Liver (tissue), 9 donors: ENCODE data around the gene RASD2. TPM values are rescaled to one million over a fixed set of nuclear protein-coding genes. Genes with fewer than 3 reads are reported as not detected.

ENCODE experiments used
- DNase-seq: peaks from one replicate; pipeline ENCODE4 v3.0.0-alpha.2; 2017; ENCODE audit warnings: low spot score
- H3K27ac ChIP-seq, 2 donors: one replicate each; pipeline ENCODE4 v1.7.0; 2013; ENCODE audit warnings: inconsistent platforms in 2 of 2, low read length in 2 of 2, control low read depth in 1 of 2, low read depth in 1 of 2, mild to moderate bottlenecking in 1 of 2
- H3K27me3 ChIP-seq, 4 donors: one replicate each; pipeline versions ENCODE4 v1.6.1 to v1.7.0; 2013; ENCODE audit warnings: low read length in 3 of 4, inconsistent platforms in 1 of 4, mild to moderate bottlenecking in 1 of 4, moderate library complexity in 1 of 4; ENCODE audit not compliant: control insufficient read depth in 4 of 4, insufficient read depth in 4 of 4
- H3K36me3 ChIP-seq, 4 donors: one replicate each; pipeline versions ENCODE4 v1.6.1 to v1.7.0; 2013; ENCODE audit warnings: low read length in 3 of 4, mild to moderate bottlenecking in 3 of 4, low read depth in 1 of 4, moderate library complexity in 1 of 4; ENCODE audit not compliant: control insufficient read depth in 4 of 4, insufficient read depth in 3 of 4
- H3K4me1 ChIP-seq, 4 donors: one replicate each; pipeline versions ENCODE4 v1.6.1 to v1.7.0; 2013; ENCODE audit warnings: low read length in 3 of 4, mild to moderate bottlenecking in 3 of 4, moderate library complexity in 1 of 4; ENCODE audit not compliant: control insufficient read depth in 4 of 4, insufficient read depth in 4 of 4
- H3K4me3 ChIP-seq, 3 donors: one replicate each; pipeline versions ENCODE4 v1.6.1 to v1.7.0; 2013; ENCODE audit warnings: low read length in 3 of 3, control low read depth in 1 of 3, low read depth in 1 of 3, mild to moderate bottlenecking in 1 of 3
- H3K9ac ChIP-seq, 2 donors: one replicate each; pipeline ENCODE4 v1.7.0; 2013; ENCODE audit warnings: low read length in 2 of 2, mild to moderate bottlenecking in 2 of 2, moderate library complexity in 2 of 2, control low read depth in 1 of 2, low read depth in 1 of 2
- H3K9me3 ChIP-seq, 4 donors: one replicate each; pipeline versions ENCODE4 v1.6.1 to v1.7.0; 2013; ENCODE audit warnings: low read length in 3 of 4; ENCODE audit not compliant: control insufficient read depth in 4 of 4
- ATF3 ChIP-seq: IDR thresholded peaks from 2 replicates; pipeline ENCODE4 v1.6.1; 2016; ENCODE audit warnings: antibody characterized with exemption
- CTCF ChIP-seq: fragments of 150-350 bp; IDR thresholded peaks from 2 replicates; pipeline ENCODE4 v1.5.1; 2017; ENCODE audit warnings: improper control_type of control experiment, low read depth, low read length; ENCODE audit not compliant: missing input control
- EGR1 ChIP-seq, 2 donors: IDR thresholded peaks; 2 replicates each; pipeline ENCODE4 v1.6.1; 2016 to 2018; ENCODE audit warnings: antibody characterized with exemption in 2 of 2, low read depth in 2 of 2
- FOXA1 ChIP-seq: IDR thresholded peaks from 2 replicates; pipeline ENCODE4 v1.6.1; 2016; ENCODE audit warnings: antibody characterized with exemption
- FOXA2 ChIP-seq: IDR thresholded peaks from 2 replicates; pipeline ENCODE4 v1.6.1; 2016; ENCODE audit warnings: antibody characterized with exemption
- GABPA ChIP-seq, 2 donors: IDR thresholded peaks in 1 of 2; conservative IDR thresholded peaks in 1 of 2; 2 replicates each; pipeline ENCODE4 v1.6.1; 2016; ENCODE audit warnings: antibody characterized with exemption in 2 of 2, mild to moderate bottlenecking in 1 of 2, moderate library complexity in 1 of 2
- HNF4A ChIP-seq, 2 donors: conservative IDR thresholded peaks; 2 replicates each; pipeline ENCODE4 v1.6.1; 2016; ENCODE audit warnings: antibody characterized with exemption in 2 of 2, mild to moderate bottlenecking in 2 of 2
- HNF4G ChIP-seq: IDR thresholded peaks from 2 replicates; pipeline ENCODE4 v1.6.1; 2016; ENCODE audit warnings: antibody characterized with exemption
- MAX ChIP-seq: IDR thresholded peaks from 2 replicates; pipeline ENCODE4 v1.6.1; 2016; ENCODE audit warnings: antibody characterized with exemption
- REST ChIP-seq: IDR thresholded peaks from 2 replicates; pipeline ENCODE4 v1.6.1; 2016; ENCODE audit warnings: antibody characterized with exemption, mild to moderate bottlenecking
- RXRA ChIP-seq, 2 donors: IDR thresholded peaks; 2 replicates each; pipeline ENCODE4 v1.6.1; 2017 to 2018; ENCODE audit warnings: antibody characterized with exemption in 2 of 2, mild to moderate bottlenecking in 1 of 2
- SP1 ChIP-seq: IDR thresholded peaks from 2 replicates; pipeline ENCODE4 v1.6.1; 2018; ENCODE audit warnings: antibody characterized with exemption, mild to moderate bottlenecking
- TAF1 ChIP-seq: conservative IDR thresholded peaks from 2 replicates; pipeline ENCODE4 v1.6.1; 2016; ENCODE audit warnings: antibody characterized with exemption, mild to moderate bottlenecking
- YY1 ChIP-seq: IDR thresholded peaks from 2 replicates; pipeline ENCODE4 v1.6.1; 2016; ENCODE audit warnings: antibody characterized with exemption, mild to moderate bottlenecking
- ZBTB33 ChIP-seq: IDR thresholded peaks from 2 replicates; pipeline ENCODE4 v1.6.1; 2016; ENCODE audit warnings: antibody characterized with exemption
- WGBS: extraction: QIAGEN DNeasy Blood & Tissue Kit; methylation state at CpG from one replicate; pipeline ENCODE4 v1.1.7; 2013; 5-methylcytosine and 5-hydroxymethylcytosine counted together
- polyA plus RNA-seq, 2 donors: library from polyadenylated mRNA; stranded (reverse) in 1 of 2; unstranded in 1 of 2; fragments of 200-250 nt in 1 of 2; fragments of >200 nt in 1 of 2; fragmentation: Nextera tagmentation in 1 of 2; extraction: Ambion mirVana in 1 of 2; gene quantifications; one replicate each; pipeline versions ENCODE4 v1.2.1 to v1.2.3, GENCODE V29; 2013 to 2015
- total RNA-seq, 2 donors: library from RNA; depleted of rRNA; stranded (reverse); fragments of >200 nt; gene quantifications; one replicate each; pipeline ENCODE4 v1.2.3, GENCODE V29; 2014
- donor health status: healthy.
- donor health status: healthy.
- donor health status: healthy.
- donor health status: healthy.
- donor health status: healthy.

RASD2 gene
- total and polyA plus RNA-seq, 4 donors: under 0.01 to 0.05 TPM; not detected in 2

GRCh38 chr22:35548722-35549112 is 8.1 kb downstream of the RASD2 start:
- 58% methylated on average over 8 of the region's 8 CpGs for WGBS
- H3K9ac ChIP-seq: no peak overlapping the region
- no peak for DNase-seq
- no peak overlapping the region for H3K27ac ChIP-seq
- TF ChIP-seq ATF3 (no peak), SP1 (no peak), FOXA1 (no peak), RXRA (IDR thresholded peaks at IDR 0.05) (no peak), GABPA (IDR thresholded peaks at IDR 0.05 in 1 of 2, conservative IDR thresholded peaks at IDR 0.05 in 1 of 2) (no peak), CTCF (no peak), MAX (no peak), REST (no peak), YY1 (no peak), FOXA2 (no peak), HNF4G (no peak)
- H3K4me3 ChIP-seq: no peak overlapping the region
- no peaks in the 10 kb centered on the region for H3K36me3 ChIP-seq
- no peaks in the 10 kb centered on the region for H3K9me3 ChIP-seq
- H3K4me1 ChIP-seq: peaks cover 0 to 7% (median 0%) of the 10 kb centered on the region in 4 donors
- H3K27me3 ChIP-seq: peaks cover 0 to 3% (median 0%) of the 10 kb centered on the region in 4 donors

- Histone ChIP-seq H3K36me3 (no peaks in the 10 kb centered on the region), H3K4me1 (peaks cover 0 to 7% (median 0%) of the 10 kb centered on the region in 4 donors), H3K9ac (no peak overlapping the region), H3K4me3 (no peak overlapping the region), H3K27me3 (peaks cover 0 to 3% (median 0%) of the 10 kb centered on the region in 4 donors), H3K9me3 (no peaks in the 10 kb centered on the region), H3K27ac (no peak overlapping the region)
- WGBS: 52% methylated on average over 11 of the region's 11 CpGs
- DNase-seq: no peak
- TF ChIP-seq FOXA2 (no peak), SP1 (no peak), TAF1 (no peak), ZBTB33 (no peak), GABPA (IDR thresholded peaks at IDR 0.05 in 1 of 2, conservative IDR thresholded peaks at IDR 0.05 in 1 of 2) (no peak), HNF4G (no peak), EGR1 (IDR thresholded peaks at IDR 0.05; ENCODE audit: low read depth in 2 of 2) (no peak), HNF4A (conservative IDR thresholded peaks at IDR 0.05) (no peak), REST (no peak), RXRA (IDR thresholded peaks at IDR 0.05) (no peak), MAX (no peak)
Observed at GRCh38 chr22:35549328-35549727, 8.7 kb downstream of the RASD2 start.
